Measurements from ENCODE around the gene SLC7A14. TPM values are rescaled to one million over a fixed set of nuclear protein-coding genes. Genes with fewer than 3 reads are reported as not detected.
A peak's percentile ranks its signal among the peaks of the same experiment; 100 is the strongest.

The SLC7A14 gene
- polyA plus RNA-seq, 4 donors, result 1.8 to 2.6 (median 2.4) TPM

DNA sequence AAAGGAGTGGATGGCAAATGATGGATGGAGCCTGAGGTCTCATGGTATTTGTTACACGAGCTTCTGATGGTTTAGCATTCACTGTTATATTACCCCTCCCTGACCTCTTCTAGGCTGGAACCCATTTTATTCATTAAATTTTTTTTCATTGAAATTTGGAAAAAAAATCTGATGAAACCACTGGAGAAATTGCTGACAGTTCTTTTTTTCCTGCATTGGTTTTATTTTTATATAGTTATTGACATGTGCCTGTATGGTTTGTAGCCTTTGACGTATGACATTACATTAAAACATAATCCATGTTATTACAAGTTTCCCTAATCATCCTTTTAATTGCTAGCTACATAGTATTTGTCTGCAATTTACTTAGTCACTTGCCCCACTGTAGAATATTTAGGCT, 85.4 kb downstream of the SLC7A14 start:
- DNase-seq (ENCODE audit: low read depth in 4 of 4, low spot score in 3 of 4), result no peak

DNA sequence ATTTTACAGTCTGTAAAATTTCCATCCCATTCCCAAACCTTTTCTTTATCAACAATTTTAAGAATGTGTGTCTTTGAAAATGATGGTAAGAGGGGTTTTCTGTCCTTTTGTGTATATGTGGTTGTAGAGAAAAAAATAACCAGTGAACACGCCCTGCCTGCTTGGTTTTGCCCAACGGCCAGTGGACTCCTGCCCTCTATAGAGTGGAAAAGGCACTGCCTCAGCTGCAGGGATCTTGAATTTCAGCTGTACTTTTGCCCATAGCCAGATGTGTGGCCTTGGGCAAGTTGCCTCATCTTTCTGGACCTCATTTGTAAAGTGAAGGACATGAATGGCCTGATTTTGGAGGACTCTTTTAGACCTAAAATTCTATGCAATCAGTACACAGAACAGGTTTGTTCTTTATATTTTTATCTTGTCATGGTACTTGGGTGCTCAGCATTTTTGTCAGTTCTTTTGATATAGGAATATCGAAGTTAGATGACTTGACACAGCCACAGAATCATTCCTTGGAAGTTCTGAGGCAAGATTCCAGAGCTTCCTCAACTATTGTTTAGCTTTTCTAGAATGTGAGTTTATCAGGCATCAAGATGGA, 86.2 kb downstream of the SLC7A14 start:
- no peak for DNase-seq (ENCODE audit: low read depth in 4 of 4, low spot score in 3 of 4)

DNA sequence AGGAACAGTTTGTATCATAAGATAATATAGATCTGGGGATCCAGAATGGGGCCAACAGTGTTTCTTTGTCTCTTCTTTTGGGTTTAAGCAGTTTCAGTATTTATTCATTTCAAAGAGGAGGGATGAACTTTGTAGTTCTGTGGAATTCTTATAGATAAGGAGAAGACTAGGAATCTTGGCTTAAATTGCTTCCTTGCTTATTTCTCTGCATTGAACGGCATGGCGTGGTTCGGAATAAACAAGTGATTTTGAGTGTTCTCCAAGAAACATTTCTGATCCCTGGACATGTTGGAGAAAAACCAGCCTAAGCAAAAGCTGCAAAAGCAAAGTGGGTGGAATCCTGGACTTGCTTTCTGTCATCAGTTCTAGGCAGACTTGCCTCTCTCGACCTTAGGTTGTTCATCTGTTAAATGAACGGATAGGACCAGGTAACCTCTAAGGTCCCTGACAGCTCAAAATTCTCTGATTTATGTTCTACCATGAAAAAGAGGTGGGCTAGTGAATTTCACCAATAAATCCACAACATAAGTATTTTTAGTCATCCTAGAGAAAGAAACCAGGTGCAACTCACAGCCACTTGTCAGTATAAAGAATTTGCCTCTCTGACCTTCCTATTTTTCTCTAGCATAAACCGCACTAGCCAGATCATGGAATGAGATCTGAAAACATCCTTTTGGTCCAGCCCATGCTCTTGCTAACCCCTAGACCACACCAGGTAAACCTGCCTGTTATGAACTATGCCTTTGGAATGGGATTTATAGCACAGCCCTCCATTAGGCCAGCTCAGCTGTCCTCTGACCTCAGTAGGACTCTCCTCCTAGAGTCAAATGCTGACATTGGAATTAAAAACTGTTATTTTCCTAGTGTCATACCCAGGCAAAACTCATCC, 88.4 kb downstream of the SLC7A14 start:
- peak in 1 of 4 donors; percentile 47 for DNase-seq (ENCODE audit: low read depth in 4 of 4, low spot score in 3 of 4)

DNA sequence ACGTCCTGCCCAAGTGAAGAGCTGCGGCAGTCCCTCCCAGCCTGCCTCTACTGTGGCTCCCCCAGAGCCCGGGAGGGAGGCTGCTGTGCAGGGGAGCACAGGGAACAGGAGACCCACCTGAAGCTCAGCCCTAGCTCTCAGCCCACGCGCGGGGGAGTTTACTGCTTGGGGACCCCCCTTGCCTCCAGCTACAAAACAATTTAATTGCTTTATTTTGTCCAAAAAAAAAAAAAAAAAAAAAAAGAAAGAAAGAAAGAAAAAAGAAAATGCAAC, 89.1 kb downstream of the SLC7A14 start:
- no peak for DNase-seq (ENCODE audit: low read depth in 4 of 4, low spot score in 3 of 4)

DNA sequence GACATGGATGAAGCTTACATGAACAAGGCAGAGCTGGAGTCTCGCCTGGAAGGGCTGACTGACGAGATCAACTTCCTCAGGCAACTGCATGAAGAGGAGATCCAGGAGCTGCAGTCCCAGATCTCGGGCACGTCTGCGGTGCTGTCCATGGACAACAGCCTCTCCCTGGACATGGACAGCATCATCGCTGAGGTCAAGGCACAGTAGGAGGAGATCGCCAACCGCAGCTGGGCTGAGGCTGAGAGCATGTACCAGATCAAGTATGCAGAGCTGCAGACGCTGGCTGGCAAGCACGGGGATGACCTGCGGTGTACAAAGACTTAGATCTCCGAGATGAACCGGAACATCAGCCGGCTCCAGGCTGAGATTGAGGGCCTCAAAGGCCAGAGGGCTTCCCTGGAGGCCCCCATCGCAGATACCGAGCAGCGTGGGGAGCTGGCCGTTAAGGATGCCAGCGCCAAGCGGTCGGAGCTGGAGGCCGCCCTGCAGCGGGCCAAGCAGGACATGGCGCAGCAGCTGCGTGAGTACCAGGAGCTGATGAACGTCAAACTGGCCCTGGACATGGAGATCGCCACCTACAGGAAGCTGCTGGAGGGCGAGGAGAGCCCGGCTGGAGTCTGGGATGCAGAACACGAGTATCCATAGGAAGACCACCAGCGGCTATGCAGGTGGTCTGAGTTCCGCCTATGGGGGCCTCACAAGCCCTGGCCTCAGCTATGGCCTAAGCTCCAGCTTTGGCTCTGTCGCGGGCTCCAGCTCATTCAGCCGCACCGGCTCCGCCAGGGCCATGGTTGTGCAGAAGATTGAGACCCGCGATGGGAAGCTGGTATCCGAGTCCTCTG, 89.6 kb downstream of the SLC7A14 start:
- no peak for DNase-seq (ENCODE audit: low read depth in 4 of 4, low spot score in 3 of 4)

DNA sequence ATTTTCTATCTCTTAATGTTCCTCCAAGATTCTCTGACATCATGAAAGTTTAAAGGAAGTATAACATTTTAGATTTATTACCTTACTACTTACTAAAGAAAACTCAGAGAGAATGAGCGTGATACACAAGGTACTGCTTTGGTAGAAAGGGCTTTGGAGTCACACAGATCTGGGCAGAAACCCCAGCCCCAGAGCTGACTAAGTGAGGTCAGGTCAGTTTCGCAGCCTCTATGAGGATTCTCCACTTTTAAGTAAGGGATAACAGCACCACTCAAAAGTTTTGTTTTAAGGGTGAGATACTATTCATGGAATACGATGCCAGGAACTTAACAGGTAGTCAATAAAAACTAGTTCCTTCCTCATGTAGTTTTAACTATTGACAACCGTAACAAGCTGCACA, 91.1 kb downstream of the SLC7A14 start:
- DNase-seq (ENCODE audit: low read depth in 4 of 4, low spot score in 3 of 4), result no peak

DNA sequence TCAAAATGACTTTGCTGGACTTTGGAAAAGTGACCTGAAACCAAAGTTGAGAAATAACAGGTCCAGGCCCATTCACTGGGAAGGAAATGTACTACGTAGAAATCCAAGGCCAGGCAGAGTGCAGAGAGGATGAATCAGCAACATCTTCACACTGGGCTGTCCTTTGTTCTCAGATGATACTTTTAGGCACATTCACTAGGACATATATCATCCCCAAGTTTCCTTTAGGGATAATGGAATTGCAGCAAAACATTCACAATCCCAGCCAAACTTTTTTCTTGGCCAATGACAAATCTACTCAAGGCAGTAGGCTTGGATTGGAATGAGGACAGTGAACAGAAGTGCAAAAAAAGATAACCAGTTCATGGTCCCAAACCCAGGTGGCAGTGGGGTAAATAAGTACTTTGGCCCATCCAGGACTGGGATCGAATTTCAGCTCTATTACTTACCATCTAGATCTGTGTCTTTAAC, 92.1 kb downstream of the SLC7A14 start:
- DNase-seq (ENCODE audit: low read depth in 4 of 4, low spot score in 3 of 4), result no peak

DNA sequence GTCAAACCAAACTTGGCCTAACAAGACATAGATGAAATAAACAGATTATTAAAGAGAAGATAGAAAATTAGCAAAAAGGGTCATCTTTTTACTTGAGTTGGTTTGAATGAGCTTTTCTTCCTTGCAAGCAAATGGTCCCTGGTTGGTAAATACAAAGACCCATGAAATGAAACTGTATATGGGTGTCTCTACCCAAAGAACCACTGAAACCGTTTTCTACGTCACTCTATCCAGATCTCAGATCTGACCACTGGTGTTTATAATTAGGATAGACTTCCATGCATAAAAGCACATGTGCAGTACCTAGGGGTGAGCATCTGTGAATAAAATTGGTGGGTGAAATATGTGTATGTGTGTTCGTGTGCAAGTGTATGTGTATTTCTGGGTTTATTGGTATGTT, 94.0 kb downstream of the SLC7A14 start:
- DNase-seq (ENCODE audit: low read depth in 4 of 4, low spot score in 3 of 4), result no peak

DNA sequence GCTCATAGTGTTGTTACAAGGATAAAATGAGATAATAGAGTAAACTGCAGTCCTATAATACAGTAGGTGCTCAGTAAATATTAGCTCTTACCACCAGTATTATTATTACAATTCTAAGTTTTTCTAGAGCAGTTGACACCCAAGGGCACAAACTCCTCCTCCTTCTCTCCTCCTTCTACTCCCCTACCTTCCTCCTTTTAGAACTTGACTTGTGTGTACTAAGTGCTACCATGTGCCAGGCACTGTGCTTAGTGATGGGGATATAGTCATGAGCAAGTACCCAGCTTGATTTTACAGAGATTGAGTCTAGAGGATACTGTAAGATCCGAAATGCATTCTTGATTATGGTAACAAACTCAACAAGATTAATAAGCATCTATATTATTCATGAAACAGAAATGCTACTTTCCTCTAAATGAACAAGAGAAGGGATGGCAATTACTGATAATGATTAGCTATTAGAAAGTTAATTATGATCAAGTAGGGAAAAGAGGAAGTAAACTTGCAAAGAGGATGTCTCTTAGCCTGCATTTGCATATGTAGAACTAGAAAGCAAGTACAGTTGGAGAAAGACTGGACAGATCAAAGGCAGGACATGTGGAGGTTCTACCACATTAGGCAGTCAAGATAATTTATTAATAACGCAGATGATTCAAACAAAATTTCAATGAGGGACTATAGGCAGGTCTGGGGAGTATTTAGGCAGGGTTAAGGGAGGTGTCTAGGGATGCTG, 94.9 kb downstream of the SLC7A14 start:
- no peak for DNase-seq (ENCODE audit: low read depth in 4 of 4, low spot score in 3 of 4)

DNA sequence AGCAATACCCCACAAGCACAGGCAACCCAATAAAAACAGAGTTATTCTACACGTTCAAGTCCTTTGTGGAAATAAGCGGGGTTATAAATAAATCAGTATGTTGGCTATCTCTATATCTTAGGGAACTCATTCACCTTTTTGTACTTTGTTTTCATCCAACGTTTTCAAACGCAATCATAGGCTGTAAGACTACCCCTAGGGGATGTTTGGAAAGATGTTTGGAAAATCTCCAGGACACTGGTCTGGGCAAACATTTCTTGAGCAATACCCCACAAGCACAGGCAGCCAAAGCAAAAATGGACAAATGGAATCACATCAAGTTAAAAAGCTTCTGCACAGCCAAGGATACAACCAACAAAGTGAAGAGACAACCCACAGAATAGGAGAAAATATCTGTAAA, 97.1 kb downstream of the SLC7A14 start:
- no peak for DNase-seq (ENCODE audit: low read depth in 4 of 4, low spot score in 3 of 4)

DNA sequence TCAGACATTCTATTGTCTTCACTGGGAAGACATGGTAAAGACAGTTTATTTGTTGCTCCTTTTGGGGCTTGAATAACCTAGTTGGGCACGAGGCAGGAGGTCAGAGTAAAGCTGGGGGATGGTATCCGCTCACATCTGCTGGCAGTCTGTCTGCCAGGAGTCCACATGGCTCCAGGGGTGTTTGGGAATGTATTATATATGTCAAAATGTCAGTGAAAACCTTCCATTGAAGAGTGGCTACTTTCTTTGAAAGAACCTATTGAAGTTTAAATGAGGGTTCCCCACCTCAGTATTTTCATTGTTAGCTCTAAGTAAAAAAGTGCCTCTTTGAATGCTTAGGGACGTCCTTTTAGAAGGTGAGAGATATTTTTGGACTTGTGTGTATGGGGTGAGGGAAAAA, 98.8 kb downstream of the SLC7A14 start:
- no peak for DNase-seq (ENCODE audit: low read depth in 4 of 4, low spot score in 3 of 4)

DNA sequence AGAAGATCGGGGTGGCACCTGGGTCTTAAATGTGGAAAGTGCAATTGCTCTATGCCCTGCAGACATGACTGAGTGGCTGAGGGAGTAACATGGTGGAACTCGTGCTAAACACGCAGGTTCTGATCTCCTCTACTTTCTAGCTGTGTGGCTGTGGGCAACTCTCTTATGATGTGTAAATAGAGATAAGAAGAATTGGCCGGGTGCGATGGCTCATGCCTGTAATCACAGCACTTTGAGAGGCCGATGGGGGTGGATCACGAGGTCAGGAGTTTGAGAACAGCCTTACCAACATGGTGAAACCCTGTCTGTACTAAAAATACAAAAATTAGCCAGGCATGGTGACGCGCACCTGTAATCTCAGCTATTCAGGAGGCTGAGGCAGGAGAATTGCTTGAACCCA, 99.5 kb downstream of the SLC7A14 start:
- no peak for DNase-seq (ENCODE audit: low read depth in 4 of 4, low spot score in 3 of 4)

DNA sequence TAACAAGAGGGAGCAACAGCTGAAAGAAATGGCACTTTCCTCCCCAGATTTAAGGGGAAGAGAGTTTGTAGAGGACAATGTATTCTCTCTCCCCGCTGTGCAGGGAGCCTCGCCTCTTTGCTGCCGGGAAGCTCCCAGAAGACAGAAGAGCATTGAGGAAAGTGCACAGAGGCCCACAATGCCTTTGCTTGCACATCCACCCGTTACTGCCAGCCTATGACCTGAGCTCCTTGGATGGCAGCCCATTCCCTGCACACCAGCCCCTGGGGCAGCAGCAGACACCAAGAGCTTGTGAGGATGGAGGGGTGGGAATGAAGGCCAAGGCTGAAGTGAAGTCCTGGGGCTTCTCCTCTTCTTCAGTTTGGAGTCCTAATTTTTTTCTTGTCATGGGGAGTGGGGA, 100.2 kb downstream of the SLC7A14 start:
- no peak for DNase-seq (ENCODE audit: low read depth in 4 of 4, low spot score in 3 of 4)

DNA sequence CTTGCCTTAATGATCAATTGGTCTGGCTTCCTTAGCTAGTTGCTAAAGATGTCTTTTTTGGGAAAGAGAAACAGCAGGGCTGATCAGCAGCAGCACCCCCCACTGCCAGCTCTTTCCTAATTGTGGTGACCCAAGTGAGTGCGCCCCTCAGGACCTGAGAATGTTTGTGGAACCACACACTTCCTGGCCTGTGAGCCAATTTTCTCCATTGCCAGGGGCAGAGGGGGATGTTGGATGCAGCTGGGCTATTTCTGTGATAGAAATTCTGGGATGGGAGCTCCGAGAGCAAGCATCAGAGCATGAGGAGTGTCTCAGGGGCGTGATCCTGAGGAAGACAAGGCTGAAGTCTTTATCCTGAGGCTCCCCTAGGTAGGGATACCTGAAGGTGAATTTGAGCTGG, 100.6 kb downstream of the SLC7A14 start:
- no peak for DNase-seq (ENCODE audit: low read depth in 4 of 4, low spot score in 3 of 4)

DNA sequence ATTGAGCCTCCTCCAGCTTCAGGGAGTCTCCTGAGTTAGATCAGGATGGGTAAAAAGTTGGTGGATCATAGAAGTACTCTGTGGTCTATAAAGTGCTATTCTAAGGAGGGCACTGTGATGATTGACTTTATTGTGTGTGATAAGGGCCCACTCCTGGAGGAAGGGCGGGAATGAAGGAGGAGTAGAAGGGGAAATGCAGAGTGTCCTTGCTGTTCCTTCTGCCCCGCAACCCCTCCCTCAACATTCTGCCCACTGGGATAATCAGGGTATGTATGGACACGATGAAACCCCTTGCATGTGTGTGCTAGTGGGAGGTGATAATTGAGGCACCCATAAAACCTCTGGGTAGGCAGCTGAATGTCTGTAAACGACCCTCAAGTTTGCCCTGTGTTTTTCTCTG, 101.0 kb downstream of the SLC7A14 start:
- DNase-seq (ENCODE audit: low read depth in 4 of 4, low spot score in 3 of 4), result no peak

DNA sequence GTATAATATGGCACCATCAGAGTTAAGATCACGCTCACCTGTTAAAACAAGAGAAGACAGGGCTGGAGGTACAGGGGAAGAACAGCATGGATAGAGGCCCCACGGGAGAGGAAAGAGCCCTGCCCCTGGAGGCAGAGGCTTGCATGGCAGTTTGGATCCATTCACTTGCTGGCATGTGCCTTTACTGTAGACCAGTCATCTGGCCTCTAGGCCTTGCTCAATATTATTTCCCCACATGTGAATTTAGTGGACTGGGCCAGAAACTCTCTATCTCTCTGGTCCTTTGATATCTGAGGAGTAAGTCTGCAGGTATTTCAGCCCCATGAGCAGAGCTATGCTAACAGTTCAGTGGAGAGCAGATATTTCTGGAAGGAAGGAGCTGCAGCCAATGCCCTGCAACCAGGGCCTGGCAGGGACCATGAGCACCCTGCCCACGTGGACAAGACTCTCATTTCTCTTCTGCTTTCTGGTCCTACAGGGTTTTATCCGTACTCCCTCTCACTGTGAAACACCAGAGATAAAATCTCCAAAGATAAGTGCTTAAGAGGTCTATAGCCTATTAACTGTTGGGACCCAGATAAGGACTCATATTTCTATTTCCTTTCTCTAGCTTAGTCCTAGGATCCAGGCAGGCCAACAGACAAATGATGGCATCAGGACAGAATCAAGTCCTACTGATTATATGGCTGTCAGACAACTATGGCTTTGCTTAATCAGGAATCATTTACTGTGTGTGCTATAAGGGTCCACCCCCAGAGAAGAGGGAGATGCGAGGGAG, 102.2 kb downstream of the SLC7A14 start:
- no peak for DNase-seq (ENCODE audit: low read depth in 4 of 4, low spot score in 3 of 4)

DNA sequence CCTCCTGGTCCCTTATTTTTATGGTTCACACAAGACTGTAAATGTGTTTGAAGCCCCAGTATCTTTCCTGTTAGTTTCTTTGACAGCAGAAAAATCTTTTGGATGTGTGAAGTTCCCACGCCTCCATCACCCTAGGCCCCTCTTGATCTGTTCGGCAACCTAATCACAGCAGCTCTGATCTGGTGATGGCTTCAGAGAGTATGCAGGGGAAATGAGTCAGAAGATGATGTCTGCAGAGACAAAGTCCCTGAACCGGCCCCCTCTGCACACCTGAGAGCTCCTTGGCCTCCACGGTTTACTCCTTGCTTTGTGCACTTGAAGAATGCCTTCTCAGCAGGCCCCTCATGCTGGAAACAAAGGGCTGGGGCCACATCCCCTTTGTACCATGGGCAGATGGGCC, 103.7 kb downstream of the SLC7A14 start:
- DNase-seq (ENCODE audit: low read depth in 4 of 4, low spot score in 3 of 4), result no peak

DNA sequence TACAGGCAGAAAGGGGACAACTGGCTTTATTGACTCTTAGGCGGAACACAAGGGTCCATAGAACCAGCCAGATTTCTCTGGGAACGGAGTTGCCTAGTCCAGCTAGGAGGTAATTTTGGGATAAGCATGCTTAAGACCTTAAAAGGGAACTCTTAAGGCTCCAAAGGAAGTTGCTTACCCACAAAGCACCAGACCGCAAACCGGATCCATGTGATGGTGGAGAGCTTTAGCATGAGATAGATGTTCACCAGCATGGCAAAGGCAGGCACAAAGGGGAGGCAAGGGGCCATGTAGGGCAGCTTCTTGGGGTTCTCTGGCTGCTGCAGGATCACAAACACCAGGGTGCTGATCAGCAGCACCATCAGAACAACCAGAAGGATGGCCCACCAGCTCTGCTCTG, 105.8 kb downstream of the SLC7A14 start:
- no peak for DNase-seq (ENCODE audit: low read depth in 4 of 4, low spot score in 3 of 4)

DNA sequence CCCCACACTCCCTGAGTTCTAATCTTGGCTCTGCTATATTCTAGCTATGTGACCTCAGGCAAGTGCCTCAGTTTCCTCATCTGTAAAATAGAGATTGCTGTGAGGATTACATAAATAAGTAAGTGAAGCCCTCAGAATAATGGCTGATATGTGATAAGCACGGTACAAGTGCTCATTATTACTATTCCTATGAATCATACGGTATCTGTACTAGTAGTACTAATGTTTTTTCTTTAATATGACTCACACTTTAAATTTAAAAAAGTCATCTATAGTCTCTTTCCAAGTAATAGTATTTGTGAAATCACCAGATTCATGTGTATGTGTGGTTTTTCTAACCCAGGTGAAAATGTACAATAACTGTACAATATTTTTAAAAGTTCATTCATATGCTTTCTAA, 108.5 kb downstream of the SLC7A14 start:
- DNase-seq (ENCODE audit: low read depth in 4 of 4, low spot score in 3 of 4), result no peak

DNA sequence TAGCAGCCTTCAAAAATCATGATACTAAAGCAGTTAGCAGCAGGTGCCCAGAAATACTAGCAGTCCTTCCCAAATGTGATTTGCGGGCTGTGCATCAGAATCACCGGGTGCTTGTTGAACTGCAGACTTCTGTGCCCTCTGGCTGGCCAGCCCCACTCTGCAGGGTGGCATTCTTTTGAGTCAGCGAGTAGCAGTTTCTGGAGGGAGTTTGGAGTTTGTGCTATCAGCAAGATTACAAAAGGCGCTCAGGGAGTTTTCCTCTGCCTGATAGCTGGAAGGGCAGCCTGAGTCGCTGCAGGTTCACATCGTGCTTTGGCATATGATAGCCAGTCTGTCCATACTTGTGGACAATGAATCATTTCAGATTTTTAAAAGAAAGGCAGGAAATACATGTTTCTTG, 109.6 kb downstream of the SLC7A14 start:
- DNase-seq (ENCODE audit: low read depth in 4 of 4, low spot score in 3 of 4), result no peak

Measured in right renal pelvis (tissue), 4 donors.